Psoas muscle (tissue), 8 donors: ENCODE data around the gene ZBTB1. TPM values are rescaled to one million over a fixed set of nuclear protein-coding genes. Genes with fewer than 3 reads are reported as not detected.

Source experiments
- ATAC-seq, 4 donors: fragments of 200-7000 bp; cut with Tn5 transposase; one replicate each; pipeline ENCODE4 v1.9.1; 2020; ENCODE audit warnings: moderate library complexity in 3 of 4, mild to moderate bottlenecking in 2 of 4
- DNase-seq, 2 donors: peaks; one replicate each; pipeline ENCODE4 v3.0.0-alpha.2; 2020
- H3K27ac ChIP-seq: fragments of 200-600 bp; one replicate; pipeline ENCODE4 v1.8.0; 2022
- H3K27me3 ChIP-seq, 3 donors: fragments of 200-600 bp in 1 of 3; one replicate each; pipeline versions ENCODE4 v1.6.1 to v1.8.0; 2013 to 2022; ENCODE audit warnings: low read length in 2 of 3, mild to moderate bottlenecking in 2 of 3, moderate library complexity in 1 of 3; ENCODE audit not compliant: insufficient read depth in 3 of 3
- H3K36me3 ChIP-seq, 2 donors: fragments of 200-600 bp in 1 of 2; one replicate each; pipeline versions ENCODE4 v1.6.1 to v1.8.0; 2013 to 2022; ENCODE audit warnings: low read depth in 1 of 2, mild to moderate bottlenecking in 1 of 2, moderate library complexity in 1 of 2; ENCODE audit not compliant: insufficient read depth in 1 of 2
- H3K4me1 ChIP-seq: fragments of 200-600 bp; one replicate; pipeline ENCODE4 v1.8.0; 2022
- H3K4me3 ChIP-seq: fragments of 200-600 bp; one replicate; pipeline ENCODE4 v1.8.0; 2022; ENCODE audit warnings: mild to moderate bottlenecking
- H3K9me3 ChIP-seq: fragments of 200-600 bp; one replicate; pipeline ENCODE4 v1.8.0; 2022
- CTCF ChIP-seq: fragments of 200-600 bp; IDR thresholded peaks from one replicate; pipeline ENCODE4 v1.8.0; 2022; ENCODE audit warnings: antibody characterized with exemption
- WGBS, 3 donors: extraction: QIAGEN DNeasy Blood & Tissue Kit; methylation state at CpG; one replicate each; pipeline versions ENCODE4 v1.1.6 to v1.1.7; 2013; 5-methylcytosine and 5-hydroxymethylcytosine counted together
- intact Hi-C, 2 donors: fragments of 100-400 bp; cut with DNase I; formaldehyde crosslinking; loops; one replicate each; pipeline versions ENCODE4 v1.11.0 to v1.14.2; 2022
- polyA plus RNA-seq, 3 donors: library from polyadenylated mRNA; stranded (reverse); fragments of 200-250 nt; gene quantifications; one replicate each; pipeline ENCODE4 v1.2.3, GENCODE V29; 2013
- total RNA-seq, 4 donors: library from RNA; stranded (reverse); fragmentation: NEBNext Ultra II Directional in 2 of 4; extraction: Animal tissue kit (Norgen Biotek cat#: 25700) in 2 of 4; gene quantifications; one replicate each; pipeline versions ENCODE4 v1.2.1 to v1.2.4, GENCODE V29; 2021 to 2023
- donor health status: healthy with polysubstance abuse.
- donor health status: DM: no; HTN: no; CAD: no; lungs with moderate emphysema.
- donor health status: Bipolar disorder and iron deficiency.
- donor health status: healthy.
- donor health status: DM: yes; HTN: yes; CAD: no.
- donor health status: DM: no; HTN: no; CAD: no.
- donor health status: DM: no; HTN: no; CAD: no.
- donor health status: DM: yes; HTN: yes; CAD: no.

ZBTB1 gene
- total and polyA plus RNA-seq, 7 donors: 11.0 to 39.2 (median 19.1) TPM

GRCh38 chr14:64491637-64492036, 12.9 kb upstream of the ZBTB1 start:
- Histone ChIP-seq H3K4me3 (no peak overlapping the region), H3K4me1 (no peaks in the 10 kb centered on the region), H3K27me3 (no peaks in the 10 kb centered on the region), H3K9me3 (no peaks in the 10 kb centered on the region), H3K27ac (no peak overlapping the region), H3K36me3 (peaks cover 0 to 52% of the 10 kb centered on the region in 2 donors)
- WGBS, 3 donors: 36 to 56% (median 37%) methylated on average over 2 of the region's 2 CpGs
- DNase-seq (no peak), ATAC-seq (peak; percentile 62 to 84 (median 73))
- intact Hi-C loops: no loop called here
- TF ChIP-seq CTCF: no peak

- intact Hi-C loops: no loop called here
- no peak overlapping the region for H3K27ac ChIP-seq
- ATAC-seq (no peak), DNase-seq (no peak)
- peaks cover 12% of the 10 kb centered on the region for H3K4me1 ChIP-seq
- 89 to 95% (median 94%) methylated on average over 3 of the region's 3 CpGs for WGBS, 3 donors
- no peak for TF ChIP-seq CTCF
- no peak overlapping the region for H3K4me3 ChIP-seq
- peaks cover 0 to 34% of the 10 kb centered on the region in 2 donors for H3K36me3 ChIP-seq
- H3K9me3 ChIP-seq: no peaks in the 10 kb centered on the region
- no peaks in the 10 kb centered on the region for H3K27me3 ChIP-seq
Measured at GRCh38 chr14:64493455-64493854, 11.1 kb upstream of the ZBTB1 start.

GRCh38 chr14:64495252-64495651, 9.3 kb upstream of the ZBTB1 start:
- intact Hi-C loops: no loop called here
- Histone ChIP-seq H3K27ac (no peak overlapping the region), H3K4me1 (peaks cover 22% of the 10 kb centered on the region), H3K27me3 (no peaks in the 10 kb centered on the region), H3K4me3 (no peak overlapping the region), H3K36me3 (peaks cover 0 to 22% of the 10 kb centered on the region in 2 donors), H3K9me3 (no peaks in the 10 kb centered on the region)
- ATAC-seq (no peak), DNase-seq (no peak)
- no peak for TF ChIP-seq CTCF

- DNase-seq: no peak
- peaks cover 0 to 21% of the 10 kb centered on the region in 2 donors for H3K36me3 ChIP-seq
- intact Hi-C loops: no loop called here
- no peak overlapping the region for H3K4me3 ChIP-seq
- no peak for TF ChIP-seq CTCF
- H3K27ac ChIP-seq: no peak overlapping the region
- no peak for ATAC-seq
- peaks cover 31% of the 10 kb centered on the region for H3K4me1 ChIP-seq
- H3K9me3 ChIP-seq: no peaks in the 10 kb centered on the region
- no peaks in the 10 kb centered on the region for H3K27me3 ChIP-seq
Measured at GRCh38 chr14:64496764-64497163, 7.8 kb upstream of the ZBTB1 start.

GRCh38 chr14:64500088-64500487, 4.5 kb upstream of the ZBTB1 start:
- DNase-seq (no peak), ATAC-seq (no peak)
- H3K36me3 ChIP-seq: peaks cover 0 to 15% of the 10 kb centered on the region in 2 donors
- H3K27me3 ChIP-seq: no peaks in the 10 kb centered on the region
- H3K27ac ChIP-seq: peak overlapping the region; percentile 99
- 91 to 98% (median 97%) methylated on average over 1 of the region's 1 CpG for WGBS, 3 donors
- H3K9me3 ChIP-seq: no peaks in the 10 kb centered on the region
- no peak for TF ChIP-seq CTCF
- H3K4me3 ChIP-seq: no peak overlapping the region
- intact Hi-C loops: loop anchor here in 1 of 2 donors (10.0 kb wide), 1 partner anchor 155 kb away; no protein-coding TSS in a partner anchor
- H3K4me1 ChIP-seq: peaks cover 41% of the 10 kb centered on the region
